ENCODE measurements around the gene LEPROT.

LEPROT gene

GRCh38 chr1:65392497-65392896 lies 28.0 kb upstream of the LEPROT start:
- Histone ChIP-seq H3K27me3 (ENCODE audit: insufficient read depth, low read length) (no peaks in the 10 kb centered on the region), H3K4me1 (ENCODE audit: insufficient read depth, low read length, severe bottlenecking) (no peaks in the 10 kb centered on the region), H2AFZ (ENCODE audit: low read length) (no peak overlapping the region), H3K4me2 (ENCODE audit: low read length) (no peak overlapping the region), H3K4me3 (ENCODE audit: low read depth, low read length, poor library complexity, severe bottlenecking) (no peak overlapping the region), H4K20me1 (ENCODE audit: insufficient read depth, low read length) (no peaks in the 10 kb centered on the region), H3K9me3 (ENCODE audit: low read length) (no peaks in the 10 kb centered on the region), H3F3A (ENCODE audit: insufficient read depth, low read length) (no peaks in the 10 kb centered on the region), H3K9me2 (ENCODE audit: low read depth, low read length) (no peaks in the 10 kb centered on the region), H3K27ac (ENCODE audit: low read depth, low read length, poor library complexity, severe bottlenecking) (no peak overlapping the region), H3K9ac (ENCODE audit: low read length) (no peak overlapping the region), H3K79me2 (ENCODE audit: insufficient read depth, low read length) (no peaks in the 10 kb centered on the region), H3K36me3 (ENCODE audit: insufficient read depth, low read length) (peaks cover 6% of the 10 kb centered on the region; the same call in 1 of the 2 replicates)
- TF ChIP-seq, protein P1, sequence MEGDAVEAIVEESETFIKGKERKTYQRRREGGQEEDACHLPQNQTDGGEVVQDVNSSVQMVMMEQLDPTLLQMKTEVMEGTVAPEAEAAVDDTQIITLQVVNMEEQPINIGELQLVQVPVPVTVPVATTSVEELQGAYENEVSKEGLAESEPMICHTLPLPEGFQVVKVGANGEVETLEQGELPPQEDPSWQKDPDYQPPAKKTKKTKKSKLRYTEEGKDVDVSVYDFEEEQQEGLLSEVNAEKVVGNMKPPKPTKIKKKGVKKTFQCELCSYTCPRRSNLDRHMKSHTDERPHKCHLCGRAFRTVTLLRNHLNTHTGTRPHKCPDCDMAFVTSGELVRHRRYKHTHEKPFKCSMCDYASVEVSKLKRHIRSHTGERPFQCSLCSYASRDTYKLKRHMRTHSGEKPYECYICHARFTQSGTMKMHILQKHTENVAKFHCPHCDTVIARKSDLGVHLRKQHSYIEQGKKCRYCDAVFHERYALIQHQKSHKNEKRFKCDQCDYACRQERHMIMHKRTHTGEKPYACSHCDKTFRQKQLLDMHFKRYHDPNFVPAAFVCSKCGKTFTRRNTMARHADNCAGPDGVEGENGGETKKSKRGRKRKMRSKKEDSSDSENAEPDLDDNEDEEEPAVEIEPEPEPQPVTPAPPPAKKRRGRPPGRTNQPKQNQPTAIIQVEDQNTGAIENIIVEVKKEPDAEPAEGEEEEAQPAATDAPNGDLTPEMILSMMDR (IDR thresholded peaks at IDR 0.05; ENCODE audit: low read length): no peak
- no peak for TF ChIP-seq EZH2 (IDR thresholded peaks at IDR 0.05; ENCODE audit: borderline replicate concordance, low read length)

- no peak overlapping the region for H3K4me3 ChIP-seq (ENCODE audit: low read depth, low read length, poor library complexity, severe bottlenecking)
- H3K36me3 ChIP-seq (ENCODE audit: insufficient read depth, low read length): peaks cover 6% of the 10 kb centered on the region; the same call in 1 of the 2 replicates
- no peaks in the 10 kb centered on the region for H3K79me2 ChIP-seq (ENCODE audit: insufficient read depth, low read length)
- H4K20me1 ChIP-seq (ENCODE audit: insufficient read depth, low read length): no peaks in the 10 kb centered on the region
- no peak overlapping the region for H3K27ac ChIP-seq (ENCODE audit: low read depth, low read length, poor library complexity, severe bottlenecking)
- no peaks in the 10 kb centered on the region for H3K4me1 ChIP-seq (ENCODE audit: insufficient read depth, low read length, severe bottlenecking)
- H3K27me3 ChIP-seq (ENCODE audit: insufficient read depth, low read length): no peaks in the 10 kb centered on the region
- no peak overlapping the region for H2AFZ ChIP-seq (ENCODE audit: low read length)
- no peak overlapping the region for H3K9ac ChIP-seq (ENCODE audit: low read length)
- H3F3A ChIP-seq (ENCODE audit: insufficient read depth, low read length): no peaks in the 10 kb centered on the region
- H3K9me3 ChIP-seq (ENCODE audit: low read length): no peaks in the 10 kb centered on the region
- no peaks in the 10 kb centered on the region for H3K9me2 ChIP-seq (ENCODE audit: low read depth, low read length)
- TF ChIP-seq, protein P1 (IDR thresholded peaks at IDR 0.05; ENCODE audit: low read length): no peak
- no peak for TF ChIP-seq EZH2 (IDR thresholded peaks at IDR 0.05; ENCODE audit: borderline replicate concordance, low read length)
- H3K4me2 ChIP-seq (ENCODE audit: low read length): no peak overlapping the region
These were observed 27.1 kb upstream of the LEPROT start for GRCh38 chr1:65393347-65393746.

GRCh38 chr1:65393928-65394327 lies 26.5 kb upstream of the LEPROT start:
- Histone ChIP-seq H3K9ac (ENCODE audit: low read length) (no peak overlapping the region), H3K4me1 (ENCODE audit: insufficient read depth, low read length, severe bottlenecking) (no peaks in the 10 kb centered on the region), H3K27ac (ENCODE audit: low read depth, low read length, poor library complexity, severe bottlenecking) (no peak overlapping the region), H4K20me1 (ENCODE audit: insufficient read depth, low read length) (no peaks in the 10 kb centered on the region), H3K9me2 (ENCODE audit: low read depth, low read length) (no peaks in the 10 kb centered on the region), H3K9me3 (ENCODE audit: low read length) (no peaks in the 10 kb centered on the region), H3K27me3 (ENCODE audit: insufficient read depth, low read length) (no peaks in the 10 kb centered on the region), H3K4me2 (ENCODE audit: low read length) (no peak overlapping the region), H3K4me3 (ENCODE audit: low read depth, low read length, poor library complexity, severe bottlenecking) (no peak overlapping the region), H3K36me3 (ENCODE audit: insufficient read depth, low read length) (peaks cover 6% of the 10 kb centered on the region; the same call in 1 of the 2 replicates), H3F3A (ENCODE audit: insufficient read depth, low read length) (no peaks in the 10 kb centered on the region), H3K79me2 (ENCODE audit: insufficient read depth, low read length) (no peaks in the 10 kb centered on the region), H2AFZ (ENCODE audit: low read length) (no peak overlapping the region)
- TF ChIP-seq EZH2 (IDR thresholded peaks at IDR 0.05; ENCODE audit: borderline replicate concordance, low read length): no peak
- TF ChIP-seq, protein P1 (IDR thresholded peaks at IDR 0.05; ENCODE audit: low read length): no peak
